ENCODE results near the gene LNX1.

DNA sequence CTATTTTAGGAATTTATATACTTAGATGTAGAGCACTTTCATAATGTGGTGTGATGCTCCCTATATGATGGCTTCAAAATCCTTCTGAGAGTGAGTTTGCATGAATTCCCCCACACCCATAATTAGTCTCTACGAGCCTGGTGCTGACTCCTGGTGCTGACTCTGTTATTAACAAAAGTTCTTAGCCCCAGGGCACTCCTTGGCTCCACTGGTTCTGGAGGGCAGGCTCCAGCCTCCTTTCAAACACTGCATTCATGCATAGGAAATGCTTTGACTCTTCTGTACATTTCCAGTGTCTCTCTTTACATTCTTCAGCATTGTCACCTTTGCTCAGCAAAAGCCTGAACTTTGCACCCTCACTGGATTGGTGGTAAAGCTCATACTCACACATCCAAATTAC, 64.0 kb downstream of the LNX1 start:
- no peak for TF ChIP-seq CTCF (IDR thresholded peaks at IDR 0.05; ENCODE audit: insufficient read depth, low read length)
- TF ChIP-seq POLR2AphosphoS5 (IDR thresholded peaks at IDR 0.05; ENCODE audit: low read depth) = no peak

Data from HL-60 (cell line).